SU-DHL-6 (cell line): ENCODE data around the gene DNM1.

Experiments used
- EZH2phosphoT487 ChIP-seq: fragments of 200-600 bp; sonication (generic), shearing (Covaris generic); conservative IDR thresholded peaks from 2 replicates; pipeline ENCODE4 v1.6.1; 2018; ENCODE audit warnings: mild to moderate bottlenecking, antibody characterized with exemption, low read length, moderate library complexity, mixed read lengths
- TF ChIP-seq, protein P1 (sequence below): fragments of 200-600 bp; sonication (generic); IDR thresholded peaks from one replicate; pipeline ENCODE4 v1.5.1; 2017; ENCODE audit warnings: antibody characterized with exemption, mild to moderate bottlenecking, low read length, moderate library complexity; ENCODE audit not compliant: insufficient read depth, poor library complexity, severe bottlenecking

DNA sequence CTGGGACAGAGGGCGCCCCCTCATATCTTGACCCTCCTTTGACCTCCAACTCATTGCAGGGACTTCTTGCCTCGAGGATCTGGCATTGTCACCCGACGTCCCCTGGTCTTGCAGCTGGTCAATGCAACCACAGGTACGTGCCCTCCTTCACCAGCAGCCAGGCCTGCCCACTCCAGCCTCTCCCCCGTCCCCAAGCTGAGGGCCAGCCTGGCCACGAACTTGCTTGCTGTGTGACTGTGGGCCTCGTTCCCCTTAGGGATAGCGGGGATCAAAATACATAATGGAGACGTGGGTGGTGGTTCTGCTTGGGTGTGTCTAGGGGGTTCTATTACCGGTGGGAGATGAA is 15.0 kb downstream of the DNM1 start:
- TF ChIP-seq, protein P1, sequence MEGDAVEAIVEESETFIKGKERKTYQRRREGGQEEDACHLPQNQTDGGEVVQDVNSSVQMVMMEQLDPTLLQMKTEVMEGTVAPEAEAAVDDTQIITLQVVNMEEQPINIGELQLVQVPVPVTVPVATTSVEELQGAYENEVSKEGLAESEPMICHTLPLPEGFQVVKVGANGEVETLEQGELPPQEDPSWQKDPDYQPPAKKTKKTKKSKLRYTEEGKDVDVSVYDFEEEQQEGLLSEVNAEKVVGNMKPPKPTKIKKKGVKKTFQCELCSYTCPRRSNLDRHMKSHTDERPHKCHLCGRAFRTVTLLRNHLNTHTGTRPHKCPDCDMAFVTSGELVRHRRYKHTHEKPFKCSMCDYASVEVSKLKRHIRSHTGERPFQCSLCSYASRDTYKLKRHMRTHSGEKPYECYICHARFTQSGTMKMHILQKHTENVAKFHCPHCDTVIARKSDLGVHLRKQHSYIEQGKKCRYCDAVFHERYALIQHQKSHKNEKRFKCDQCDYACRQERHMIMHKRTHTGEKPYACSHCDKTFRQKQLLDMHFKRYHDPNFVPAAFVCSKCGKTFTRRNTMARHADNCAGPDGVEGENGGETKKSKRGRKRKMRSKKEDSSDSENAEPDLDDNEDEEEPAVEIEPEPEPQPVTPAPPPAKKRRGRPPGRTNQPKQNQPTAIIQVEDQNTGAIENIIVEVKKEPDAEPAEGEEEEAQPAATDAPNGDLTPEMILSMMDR: no peak
- TF ChIP-seq EZH2phosphoT487: no peak
